Esophagus squamous epithelium (tissue), 5 donors: Measurements from ENCODE around the gene PSD2. TPM values are rescaled to one million over a fixed set of nuclear protein-coding genes. Genes with fewer than 3 reads are reported as not detected.

Experiments
- DNase-seq: peaks from one replicate; lab custom pipeline; 2025; lab: John Stamatoyannopoulos, UW
- H3K27ac ChIP-seq, 4 donors: fragments of 200-600 bp; sonication (generic); one replicate each; pipeline ENCODE4 v1.5.1; 2016 to 2019; ENCODE audit warnings: mild to moderate bottlenecking in 1 of 4
- H3K27me3 ChIP-seq, 4 donors: fragments of 200-600 bp; sonication (generic); 1 replicate in 3 of 4; 2 replicates in 1 of 4; pipeline versions ENCODE4 v1.5.1 to v1.6.0; 2017 to 2021; ENCODE audit warnings: antibody characterized with exemption in 1 of 4
- H3K36me3 ChIP-seq, 3 donors: fragments of 200-600 bp; sonication (generic); one replicate each; pipeline ENCODE4 v1.5.1; 2016 to 2019
- H3K4me1 ChIP-seq, 3 donors: fragments of 200-600 bp; sonication (generic); one replicate each; pipeline ENCODE4 v1.5.1; 2017 to 2019
- H3K4me3 ChIP-seq, 4 donors: fragments of 200-600 bp; sonication (generic); 1 replicate in 3 of 4; 2 replicates in 1 of 4; pipeline ENCODE4 v1.5.1; 2016 to 2019; ENCODE audit warnings: mild to moderate bottlenecking in 2 of 4, moderate library complexity in 1 of 4
- H3K9me3 ChIP-seq, 3 donors: fragments of 200-600 bp; sonication (generic); one replicate each; pipeline ENCODE4 v1.5.1; 2016 to 2019
- POLR2A ChIP-seq, 4 donors: fragments of 450-650 bp; IDR thresholded peaks; one replicate each; pipeline ENCODE4 v1.6.1; 2017; ENCODE audit warnings: antibody characterized with exemption in 4 of 4, mild to moderate bottlenecking in 4 of 4, moderate library complexity in 3 of 4
- WGBS, 2 donors: methylation state at CpG; one replicate each; pipeline ENCODE4 v1.1.5; 2018; 5-methylcytosine and 5-hydroxymethylcytosine counted together
- intact Hi-C: fragments of 100-400 bp; cut with DNase I; formaldehyde crosslinking; loops from one replicate; pipeline ENCODE4 v1.15.0; 2022
- total RNA-seq, 4 donors: library from RNA; depleted of rRNA; stranded (reverse); fragments of >200 nt; gene quantifications; one replicate each; pipeline ENCODE4 v1.1.0, GENCODE V29; 2016
- TF ChIP-seq, protein P1 (sequence below), 6 experiments: fragments of 450-650 bp in 4 of 6; fragments of 200-600 bp in 2 of 6; sonication (generic) in 2 of 6; IDR thresholded peaks; one replicate each; pipeline ENCODE4 v1.5.1; 2016 to 2019; ENCODE audit warnings: antibody characterized with exemption in 6 of 6, mild to moderate bottlenecking in 4 of 6, moderate library complexity in 4 of 6
- donor health status: DM: yes; HTN: yes; CAD: no.

PSD2 gene
- total RNA-seq, 4 donors from 2014 or later, result not detected

DNA sequence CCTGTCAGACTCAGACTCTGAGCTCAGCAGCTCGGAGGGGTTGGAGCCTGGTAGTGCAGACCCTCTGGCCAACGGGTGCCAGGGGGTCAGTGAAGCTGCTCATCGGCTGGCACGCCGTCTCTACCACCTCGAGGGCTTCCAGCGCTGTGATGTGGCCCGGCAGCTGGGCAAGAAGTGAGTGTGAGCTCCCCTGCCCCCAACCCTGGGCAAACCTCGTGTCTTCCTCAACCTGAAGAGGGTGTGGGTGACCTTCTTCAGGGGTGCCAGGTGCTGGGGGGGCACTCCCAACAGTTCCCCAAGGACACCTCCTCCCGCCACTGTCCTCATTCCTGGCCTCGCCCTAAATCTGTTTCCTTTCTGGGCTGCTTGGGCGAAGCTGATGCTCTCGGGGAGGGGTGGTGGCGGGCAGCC lies 18.6 kb downstream of the PSD2 start:
- WGBS, 2 donors, result 94% methylated on average over 5 of the region's 14 CpGs; no CpG with 5 or more reads in 1 of the 2 donors

DNA sequence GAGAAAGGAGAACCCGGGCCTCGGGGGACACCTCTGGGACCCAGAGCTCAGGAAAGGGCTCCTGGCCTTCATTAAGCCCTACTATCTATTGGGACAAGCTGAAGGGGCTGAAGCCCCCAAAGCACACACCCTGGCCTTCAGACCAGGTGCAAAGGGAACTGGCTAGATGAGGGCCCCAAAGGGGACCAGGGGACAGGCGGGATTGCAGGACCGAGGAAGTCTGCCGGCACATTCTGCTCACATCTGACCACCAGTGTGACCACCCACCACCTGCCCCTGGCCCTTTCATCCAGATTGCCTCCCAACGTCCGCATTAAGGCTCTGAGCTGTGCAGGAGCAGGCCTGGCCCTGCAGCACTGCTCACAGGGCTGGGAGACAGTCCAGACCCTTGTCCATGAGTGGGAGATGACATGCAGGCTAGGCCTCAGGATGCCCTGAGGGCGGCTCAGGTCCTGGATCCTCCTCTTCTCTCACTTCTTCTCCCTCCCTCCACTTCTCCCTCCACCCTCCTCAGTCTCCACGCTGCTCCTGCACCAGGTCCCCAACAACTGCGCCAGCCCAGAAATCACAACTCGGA lies 19.2 kb downstream of the PSD2 start:
- no peak for DNase-seq
- Histone ChIP-seq H3K27ac (no peak overlapping the region), H3K9me3 (no peaks in the 10 kb centered on the region), H3K4me3 (no peak overlapping the region), H3K4me1 (no peaks in the 10 kb centered on the region), H3K36me3 (no peaks in the 10 kb centered on the region), H3K27me3 (no peaks in the 10 kb centered on the region)
- 88 to 92% methylated on average over 7 to 10 of the region's 11 CpGs for WGBS, 2 donors
- intact Hi-C loops, result no loop called here
- TF ChIP-seq, protein P1, sequence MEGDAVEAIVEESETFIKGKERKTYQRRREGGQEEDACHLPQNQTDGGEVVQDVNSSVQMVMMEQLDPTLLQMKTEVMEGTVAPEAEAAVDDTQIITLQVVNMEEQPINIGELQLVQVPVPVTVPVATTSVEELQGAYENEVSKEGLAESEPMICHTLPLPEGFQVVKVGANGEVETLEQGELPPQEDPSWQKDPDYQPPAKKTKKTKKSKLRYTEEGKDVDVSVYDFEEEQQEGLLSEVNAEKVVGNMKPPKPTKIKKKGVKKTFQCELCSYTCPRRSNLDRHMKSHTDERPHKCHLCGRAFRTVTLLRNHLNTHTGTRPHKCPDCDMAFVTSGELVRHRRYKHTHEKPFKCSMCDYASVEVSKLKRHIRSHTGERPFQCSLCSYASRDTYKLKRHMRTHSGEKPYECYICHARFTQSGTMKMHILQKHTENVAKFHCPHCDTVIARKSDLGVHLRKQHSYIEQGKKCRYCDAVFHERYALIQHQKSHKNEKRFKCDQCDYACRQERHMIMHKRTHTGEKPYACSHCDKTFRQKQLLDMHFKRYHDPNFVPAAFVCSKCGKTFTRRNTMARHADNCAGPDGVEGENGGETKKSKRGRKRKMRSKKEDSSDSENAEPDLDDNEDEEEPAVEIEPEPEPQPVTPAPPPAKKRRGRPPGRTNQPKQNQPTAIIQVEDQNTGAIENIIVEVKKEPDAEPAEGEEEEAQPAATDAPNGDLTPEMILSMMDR (IDR thresholded peaks at IDR 0.05), result no peak
- TF ChIP-seq POLR2A (IDR thresholded peaks at IDR 0.05), result no peak

More for the DNA sequence above, 18.6 kb downstream of the PSD2 start:
- Histone ChIP-seq H3K4me3 (no peak overlapping the region), H3K27me3 (peaks cover 0 to 3% (median 0%) of the 10 kb centered on the region in 4 donors), H3K4me1 (no peaks in the 10 kb centered on the region), H3K9me3 (no peaks in the 10 kb centered on the region), H3K27ac (no peak overlapping the region), H3K36me3 (no peaks in the 10 kb centered on the region)
- DNase-seq, result no peak
- intact Hi-C loops, result no loop called here
- TF ChIP-seq POLR2A (IDR thresholded peaks at IDR 0.05), result no peak
- TF ChIP-seq, protein P1 (IDR thresholded peaks at IDR 0.05), result no peak

DNA sequence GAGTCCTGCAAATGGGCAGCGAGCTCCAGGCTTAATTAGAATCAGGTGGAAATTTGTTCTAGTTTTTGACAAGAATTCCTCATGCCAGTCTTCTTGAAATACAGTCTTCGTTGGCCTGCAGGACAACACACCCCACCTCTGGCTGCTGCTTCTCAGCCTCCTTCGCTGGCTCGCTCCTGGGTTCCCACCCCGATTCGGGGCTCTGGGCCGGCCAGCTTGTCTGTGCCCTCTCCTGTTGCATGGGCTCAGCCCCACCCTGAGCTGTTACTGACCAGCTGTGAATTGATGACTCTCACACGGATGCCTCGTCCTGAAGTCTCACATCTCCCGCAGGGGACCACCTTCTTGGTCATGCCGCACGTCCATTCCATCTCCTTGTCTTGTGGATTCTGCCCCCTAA lies 21.0 kb downstream of the PSD2 start:
- Histone ChIP-seq H3K4me1 (no peaks in the 10 kb centered on the region), H3K36me3 (no peaks in the 10 kb centered on the region), H3K4me3 (no peak overlapping the region), H3K27ac (no peak overlapping the region), H3K27me3 (no peaks in the 10 kb centered on the region), H3K9me3 (no peaks in the 10 kb centered on the region)
- WGBS, 2 donors, result 83 to 89% methylated on average over 12 of the region's 12 CpGs
- DNase-seq, result no peak
- TF ChIP-seq POLR2A (IDR thresholded peaks at IDR 0.05), result no peak
- TF ChIP-seq, protein P1 (IDR thresholded peaks at IDR 0.05), result no peak
- intact Hi-C loops, result no loop called here

DNA sequence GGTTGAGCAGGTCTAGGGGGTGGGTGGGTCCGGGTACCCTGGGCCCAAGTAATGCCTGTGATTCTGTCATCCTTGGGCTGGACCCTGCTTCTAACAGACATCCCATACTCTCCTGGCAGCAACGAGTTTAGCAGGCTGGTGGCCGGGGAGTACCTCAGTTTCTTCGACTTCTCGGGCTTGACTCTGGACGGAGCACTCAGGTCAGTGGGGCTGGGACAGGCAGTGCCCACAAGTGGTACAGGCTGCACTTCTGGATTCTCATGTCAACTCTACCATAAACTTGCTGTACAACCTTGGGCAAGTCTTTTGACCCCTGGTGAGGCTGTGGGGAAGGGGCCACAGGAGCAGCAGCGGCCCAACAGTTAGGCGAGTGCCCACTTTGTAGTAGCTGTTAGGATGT lies 21.8 kb downstream of the PSD2 start:
- Histone ChIP-seq H3K4me1 (no peaks in the 10 kb centered on the region), H3K36me3 (no peaks in the 10 kb centered on the region), H3K27me3 (no peaks in the 10 kb centered on the region), H3K27ac (no peak overlapping the region), H3K4me3 (no peak overlapping the region), H3K9me3 (no peaks in the 10 kb centered on the region)
- intact Hi-C loops, result no loop called here
- TF ChIP-seq, protein P1 (IDR thresholded peaks at IDR 0.05), result no peak
- TF ChIP-seq POLR2A (IDR thresholded peaks at IDR 0.05), result no peak
- 84% methylated on average over 6 of the region's 8 CpGs; no CpG with 5 or more reads in 1 of the 2 donors for WGBS, 2 donors
- DNase-seq, result no peak

DNA sequence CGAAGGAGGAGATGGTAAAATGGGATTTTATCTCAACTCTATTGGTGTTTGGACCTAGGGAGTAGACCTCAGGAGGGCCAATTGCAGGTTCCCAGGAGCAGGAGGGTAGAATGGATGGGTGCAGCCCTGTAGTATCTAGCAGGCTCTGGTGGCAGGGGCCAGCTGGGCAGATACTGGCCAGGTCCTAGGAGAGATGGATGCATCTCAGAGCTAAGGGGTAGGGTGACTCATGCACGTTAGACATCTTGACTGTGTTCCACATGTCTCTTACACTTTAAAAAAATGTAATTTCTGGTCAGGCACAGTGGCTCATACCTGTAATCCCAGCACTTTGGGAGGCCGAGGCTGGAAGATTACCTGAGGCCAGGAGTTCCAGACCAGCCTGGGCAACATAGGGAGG lies 22.4 kb downstream of the PSD2 start:
- Histone ChIP-seq H3K27me3 (no peaks in the 10 kb centered on the region), H3K4me3 (no peak overlapping the region), H3K9me3 (no peaks in the 10 kb centered on the region), H3K4me1 (no peaks in the 10 kb centered on the region), H3K27ac (no peak overlapping the region), H3K36me3 (no peaks in the 10 kb centered on the region)
- 70 to 78% methylated on average over 3 of the region's 3 CpGs for WGBS, 2 donors
- TF ChIP-seq POLR2A (IDR thresholded peaks at IDR 0.05), result no peak
- TF ChIP-seq, protein P1 (IDR thresholded peaks at IDR 0.05), result no peak
- intact Hi-C loops, result no loop called here
- no peak for DNase-seq
